ENCODE results near the gene CMTM1.

The CMTM1 gene

GRCh38 chr16:66587881-66588600, 21.8 kb downstream of the CMTM1 start:
- TF ChIP-seq CTCF (IDR thresholded peaks at IDR 0.05; ENCODE audit: control extremely low read depth, extremely low read depth, low read depth, missing control alignments) = no peak
- ChIA-PET CTCF (interaction anchor here (1.1 to 3.1 kb wide), 10 partner anchors 8 to 230 kb away, joined by 3 to 45 read pairs (median 11); partner anchors contain the start of gene CMTM2), POLR2A (no interaction called here)
- DNase-seq (ENCODE audit: extremely low spot score) = no peak

- DNase-seq (ENCODE audit: extremely low spot score) = peak; percentile 81
- POLR2A ChIA-PET = interaction anchor here (0.7 kb wide), 1 partner anchor 98 kb away, joined by 9 read pairs; no protein-coding TSS in a partner anchor
- TF ChIP-seq CTCF (IDR thresholded peaks at IDR 0.05; ENCODE audit: control extremely low read depth, extremely low read depth, low read depth, missing control alignments) = peak; percentile 98
- CTCF ChIA-PET = interaction anchor here (0.6 to 3.1 kb wide), 48 partner anchors 9 to 281 kb away, joined by 3 to 45 read pairs (median 4); partner anchors contain the start of genes CKLF and CMTM2
Measured at GRCh38 chr16:66588981-66589713, 22.9 kb downstream of the CMTM1 start.

GRCh38 chr16:66590322-66590721, 24.1 kb downstream of the CMTM1 start:
- POLR2A ChIA-PET = no interaction called here
- DNase-seq (ENCODE audit: extremely low spot score) = peak; percentile 43
- CTCF ChIA-PET = interaction anchor here (0.8 to 3.1 kb wide), 20 partner anchors 10 to 229 kb away, joined by 3 to 45 read pairs (median 4); partner anchors contain the start of gene DYNC1LI2
- no peak for TF ChIP-seq CTCF (IDR thresholded peaks at IDR 0.05; ENCODE audit: control extremely low read depth, extremely low read depth, low read depth, missing control alignments)

- POLR2A ChIA-PET = no interaction called here
- DNase-seq (ENCODE audit: extremely low spot score) = no peak
- TF ChIP-seq CTCF (IDR thresholded peaks at IDR 0.05; ENCODE audit: control extremely low read depth, extremely low read depth, low read depth, missing control alignments) = no peak
- CTCF ChIA-PET = interaction anchor here (0.8 to 3.1 kb wide), 16 partner anchors 9 to 230 kb away, joined by 3 to 45 read pairs (median 4); partner anchors contain the start of gene DYNC1LI2
Measured at GRCh38 chr16:66591018-66591417, 24.8 kb downstream of the CMTM1 start.

GRCh38 chr16:66592241-66592640, 26.0 kb downstream of the CMTM1 start:
- POLR2A ChIA-PET = no interaction called here
- TF ChIP-seq CTCF (IDR thresholded peaks at IDR 0.05; ENCODE audit: control extremely low read depth, extremely low read depth, low read depth, missing control alignments) = no peak
- CTCF ChIA-PET = interaction anchor here (1.6 kb wide), 1 partner anchor 17 kb away, joined by 3 read pairs; no protein-coding TSS in a partner anchor

GRCh38 chr16:66592814-66593213, 26.6 kb downstream of the CMTM1 start:
- ChIA-PET POLR2A (no interaction called here), CTCF (interaction anchor here (1.6 kb wide), 1 partner anchor 16 kb away, joined by 3 read pairs; no protein-coding TSS in a partner anchor)
- DNase-seq (ENCODE audit: extremely low spot score) = no peak
- TF ChIP-seq CTCF (IDR thresholded peaks at IDR 0.05; ENCODE audit: control extremely low read depth, extremely low read depth, low read depth, missing control alignments) = no peak

More at GRCh38 chr16:66592241-66592640, 26.0 kb downstream of the CMTM1 start:
- no peak for DNase-seq (ENCODE audit: extremely low spot score)

Data from GM10248 (cell line).